K562 (cell line): Measurements from ENCODE around the gene PTPN7. TPM values are rescaled to one million over a fixed set of nuclear protein-coding genes. Genes with fewer than 3 reads are reported as not detected.

ENCODE experiments used
- ATAC-seq: fragments of 200-7000 bp; cut with Tn5 transposase; 3 replicates; pipeline ENCODE4 v1.9.1; 2020; ENCODE audit warnings: moderate library complexity
- BruUV-seq: library from RNA; stranded (reverse); fragments of 400-500 nt; replicated peaks from 2 replicates; lab custom pipeline; 2021; lab: Mats Ljungman, UMichigan
- CTCF ChIA-PET: fragments of 300-600 bp; formaldehyde crosslinking; extraction: SDS; loops from one replicate; lab custom pipeline; 2021; ENCODE audit warnings: low intra/inter-chr PET ratio; lab: Yijun Ruan, JAX
- POLR2A ChIA-PET: fragments of 300-600, 350-650 bp; sonication (Branson Sonifier 250); formaldehyde crosslinking; extraction: SDS; loops from one replicate; lab custom pipeline; 2021; ENCODE audit warnings: antibody characterized with exemption, inconsistent platforms; lab: Yijun Ruan, JAX
- DNase-seq, 4 experiments: peaks; one replicate each; pipeline versions ENCODE4 v3.0.0 to v3.0.0-alpha.2; 2011 to 2018; ENCODE audit warnings: low spot score in 3 of 4, mixed read lengths in 3 of 4; ENCODE audit errors: extremely low read depth in 1 of 4
- FAIRE-seq: peaks from 2 replicates; lab custom pipeline; 2011; peaks lifted over from hg19 to GRCh38; lab: Jason Lieb, UNC
- H2AFZ ChIP-seq: 2 replicates; pipeline ENCODE4 v1.6.0; 2011; ENCODE audit warnings: low read depth, low read length, control low read depth, inconsistent platforms
- H3K27ac ChIP-seq: fragments of 200-600 bp; 3 replicates; pipeline ENCODE4 v1.8.0; 2011; ENCODE audit warnings: low read depth, mild to moderate bottlenecking, control low read depth, inconsistent platforms, low read length, moderate library complexity, mixed read lengths; ENCODE audit errors: extremely low read depth
- H3K27me3 ChIP-seq, 2 experiments: fragments of 300-600 bp in 1 of 2; 2 replicates in 1 of 2; 3 replicates in 1 of 2; pipeline versions ENCODE4 v1.6.0 to v1.8.0; 2011; ENCODE audit warnings: inconsistent platforms in 2 of 2, low read length in 2 of 2, mild to moderate bottlenecking in 1 of 2, mixed read lengths in 1 of 2, moderate library complexity in 1 of 2; ENCODE audit not compliant: control insufficient read depth in 2 of 2, insufficient read depth in 2 of 2
- H3K36me3 ChIP-seq: fragments of 300-600 bp; 3 replicates; pipeline ENCODE4 v1.8.0; 2011; ENCODE audit warnings: mild to moderate bottlenecking, low read length, inconsistent platforms; ENCODE audit not compliant: control insufficient read depth, insufficient read depth
- H3K4me1 ChIP-seq, 2 experiments: fragments of 200-600 bp in 1 of 2; replicated peaks in 1 of 2; 2 replicates in 1 of 2; 3 replicates in 1 of 2; pipeline versions ENCODE4 v1.5.1 to v1.8.0; 2011; ENCODE audit warnings: inconsistent platforms in 2 of 2, low read length in 2 of 2, mild to moderate bottlenecking in 1 of 2, mixed read lengths in 1 of 2, moderate library complexity in 1 of 2; ENCODE audit not compliant: control insufficient read depth in 2 of 2, insufficient read depth in 2 of 2
- H3K4me2 ChIP-seq: 2 replicates; pipeline ENCODE4 v1.6.1; 2011; ENCODE audit warnings: low read length, control low read depth, inconsistent platforms, mixed read lengths; ENCODE audit not compliant: insufficient read depth
- H3K4me3 ChIP-seq: fragments of 200-600 bp; sonication (generic), shearing (Covaris generic); 2 replicates; pipeline ENCODE4 v1.5.1; 2016; ENCODE audit warnings: control low read depth, inconsistent platforms
- H3K79me2 ChIP-seq: fragments of 200-600 bp; 3 replicates; pipeline ENCODE4 v1.8.0; 2011; ENCODE audit warnings: low read length, inconsistent platforms; ENCODE audit not compliant: control insufficient read depth, insufficient read depth
- H3K9ac ChIP-seq, 2 experiments: 2 replicates each; pipeline versions ENCODE4 v1.6.0 to v1.6.1; 2011; ENCODE audit warnings: low read depth in 2 of 2, low read length in 2 of 2, control low read depth in 1 of 2, inconsistent platforms in 1 of 2, mild to moderate bottlenecking in 1 of 2, mixed read lengths in 1 of 2; ENCODE audit not compliant: insufficient read depth in 1 of 2
- H3K9me1 ChIP-seq: one replicate; pipeline ENCODE4 v1.6.0; 2011; ENCODE audit warnings: inconsistent platforms, mild to moderate bottlenecking, low read length, moderate library complexity; ENCODE audit not compliant: control insufficient read depth, insufficient read depth
- H3K9me3 ChIP-seq: replicated peaks from 2 replicates; pipeline ENCODE4 v1.5.1; 2011; ENCODE audit warnings: low read depth, low read length, inconsistent platforms; ENCODE audit not compliant: control insufficient read depth, insufficient read depth
- H4K20me1 ChIP-seq: replicated peaks from 2 replicates; pipeline ENCODE4 v1.6.1; 2011; ENCODE audit warnings: low read length, inconsistent platforms, mixed read lengths; ENCODE audit not compliant: control insufficient read depth, insufficient read depth
- BRD4 ChIP-seq: fragments of 200-600 bp; sonication (generic); IDR thresholded peaks from 2 replicates; pipeline ENCODE4 v1.6.1; 2017; ENCODE audit warnings: inconsistent platforms
- C11orf30 ChIP-seq: fragments of 450-650 bp; IDR thresholded peaks from 2 replicates; pipeline ENCODE4 v1.6.1; 2016; ENCODE audit warnings: low read depth, mild to moderate bottlenecking
- CBX3 ChIP-seq, 2 experiments: IDR thresholded peaks; 1 replicate in 1 of 2; 2 replicates in 1 of 2; pipeline ENCODE4 v1.6.1; 2012; ENCODE audit warnings: inconsistent platforms in 2 of 2, low read length in 2 of 2, borderline replicate concordance in 1 of 2, control low read depth in 1 of 2
- CSDE1 ChIP-seq, 2 experiments: fragments of 450-650 bp; IDR thresholded peaks; 2 replicates each; pipeline ENCODE4 v1.6.1; 2016; ENCODE audit warnings: mild to moderate bottlenecking in 1 of 2
- DACH1 ChIP-seq: fragments of 450-650 bp; IDR thresholded peaks from 2 replicates; pipeline ENCODE4 v1.6.1; 2018; ENCODE audit not compliant: partially characterized antibody
- HMGN3 ChIP-seq: IDR thresholded peaks from 2 replicates; pipeline ENCODE4 v1.6.1; 2011; ENCODE audit warnings: borderline replicate concordance, low read depth, mild to moderate bottlenecking, mixed read lengths, low read length; ENCODE audit not compliant: insufficient read length; ENCODE audit errors: extremely low read depth
- MCM2 ChIP-seq: fragments of 450-650 bp; IDR thresholded peaks from 2 replicates; pipeline ENCODE4 v1.6.1; 2017; ENCODE audit warnings: low read depth, mild to moderate bottlenecking
- MEF2D ChIP-seq: conservative IDR thresholded peaks from 2 replicates; pipeline ENCODE4 v1.6.1; 2016; ENCODE audit warnings: low read depth, missing genetic modification characterization, missing compliant biosample characterization
- PHTF2 ChIP-seq: fragments of 250-450 bp; sonication (Bioruptor Pico); IDR thresholded peaks from 2 replicates; pipeline ENCODE4 v1.5.0; 2021; ENCODE audit warnings: mild to moderate bottlenecking
- TAF9B ChIP-seq: fragments of 450-650 bp; IDR thresholded peaks from 2 replicates; pipeline ENCODE4 v1.6.1; 2018; ENCODE audit warnings: mild to moderate bottlenecking; ENCODE audit not compliant: partially characterized antibody
- XRCC5 ChIP-seq: fragments of 200-400 bp; formaldehyde crosslinking; IDR thresholded peaks from 2 replicates; pipeline ENCODE4 v1.6.1; 2017; ENCODE audit warnings: low read depth, mild to moderate bottlenecking, low read length
- ZKSCAN3 ChIP-seq: fragments of 250-450 bp; sonication (Bioruptor Pico); IDR thresholded peaks from 2 replicates; pipeline ENCODE4 v1.4.0; 2020
- ZNF174 ChIP-seq: fragments of 250-450 bp; sonication (Bioruptor Pico); IDR thresholded peaks from 2 replicates; pipeline ENCODE4 v1.4.0; 2020; ENCODE audit warnings: mild to moderate bottlenecking
- ZNF445 ChIP-seq: fragments of 250-450 bp; sonication (Bioruptor Pico); IDR thresholded peaks from 2 replicates; pipeline ENCODE4 v1.4.0; 2020; ENCODE audit warnings: low read depth, mild to moderate bottlenecking, moderate library complexity
- ZNF76 ChIP-seq: fragments of 250-450 bp; sonication (Bioruptor Pico); IDR thresholded peaks from 2 replicates; pipeline ENCODE4 v1.4.0; 2020; ENCODE audit warnings: mild to moderate bottlenecking, moderate library complexity, borderline replicate concordance
- WGBS: fragments of 100-300 bp; shearing (Covaris generic); methylation state at CpG from one replicate; pipeline ENCODE4 v1.1.6; 2016; ENCODE audit warnings: low coverage, mixed read lengths; ENCODE audit not compliant: insufficient coverage; ENCODE audit errors: missing lambda C conversion rate; 5-methylcytosine and 5-hydroxymethylcytosine counted together
- in situ Hi-C: fragments of 300-500 bp; cut with MboI; formaldehyde crosslinking; loops from 4 replicates; pipeline ENCODE4 v1.15.0; 2018; ENCODE audit warnings: inconsistent platforms, mixed read lengths
- intact Hi-C: fragments of 100-400 bp; cut with micrococcal nuclease; formaldehyde crosslinking; loops from 2 replicates; pipeline ENCODE4 v1.14.2; 2022
- polyA plus RNA-seq, 8 experiments: library from polyadenylated mRNA; depleted of rRNA in 4 of 8; stranded (reverse) in 5 of 8; unstranded in 3 of 8; fragments of >200 nt; fragmentation: Nextera tagmentation in 2 of 8; fragmentation: Illumina TruSeq in 1 of 8; extraction: Ambion mirVana in 2 of 8; extraction: Trizol in 1 of 8; gene quantifications; 2 replicates each; pipeline versions ENCODE4 v1.2.1 to v1.2.3, GENCODE V29; 2011 to 2014; ENCODE audit warnings: inconsistent platforms in 1 of 8, missing spikeins in 1 of 8
- total RNA-seq, 7 experiments: library from RNA; depleted of rRNA in 6 of 7; stranded (reverse); fragments of >200 nt in 6 of 7; fragmentation: Illumina TruSeq in 2 of 7; extraction: Trizol in 2 of 7; gene quantifications; 2 replicates each; pipeline versions ENCODE4 v1.2.1 to v1.2.3, GENCODE V29; 2011 to 2021; ENCODE audit warnings: low replicate concordance in 1 of 7
- TF ChIP-seq, protein P1 (sequence below): fragments of 450-650 bp; IDR thresholded peaks from 2 replicates; pipeline ENCODE4 v1.6.1; 2018; ENCODE audit warnings: mild to moderate bottlenecking, low read depth; ENCODE audit not compliant: partially characterized antibody

The PTPN7 gene
- total and polyA plus RNA-seq, 9 of the 15 experiments (the other 6 are each of a cell fraction or from before 2014, with no cell fraction given) = 18.7 to 144 (median 120) TPM

DNA sequence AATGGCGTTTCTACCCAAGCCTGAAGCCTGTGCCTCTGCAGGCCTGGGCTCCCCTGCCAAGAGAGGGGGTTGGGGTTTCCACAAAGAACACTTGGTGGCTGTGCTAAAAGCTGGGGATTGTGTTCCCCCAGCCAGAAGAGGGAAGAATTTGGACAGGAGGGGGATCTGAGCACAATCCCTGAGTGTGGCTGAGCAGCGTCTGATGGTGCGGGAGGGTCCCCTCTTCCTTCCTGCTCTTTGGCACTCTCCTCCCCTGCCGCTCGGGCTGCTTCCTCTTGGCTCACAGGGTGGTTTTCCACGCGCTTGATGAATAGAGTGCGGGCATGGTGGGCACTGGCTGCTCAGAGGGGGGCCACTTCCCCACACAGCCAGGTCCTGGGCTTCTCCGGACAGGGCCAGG lies 34.0 kb downstream of the PTPN7 start:
- H3K36me3 ChIP-seq = no peaks in the 10 kb centered on the region
- no peak overlapping the region for H2AFZ ChIP-seq
- no peaks in the 10 kb centered on the region for H3K9me1 ChIP-seq
- intact Hi-C loops = no loop called here
- TF ChIP-seq PHTF2 (CRISPR knock-in tag) = no peak
- TF ChIP-seq C11orf30 = no peak
- TF ChIP-seq CBX3 (IDR thresholded peaks at IDR 0.05; ENCODE audit: borderline replicate concordance in 1 of 2, low read length in 2 of 2) = no peak
- TF ChIP-seq CSDE1 (IDR thresholded peaks at IDR 0.05) = no peak
- no peak for TF ChIP-seq TAF9B
- TF ChIP-seq, all 486 proteins: peak for 0
- ChIA-PET POLR2A (interaction anchor here (2.0 kb wide), 1 partner anchor 9 kb away, joined by 6 read pairs; no protein-coding TSS in a partner anchor), CTCF (no interaction called here)
- H3K27ac ChIP-seq = no peak overlapping the region
- BruUV-seq = no TSS peak
- ATAC-seq (no peak), DNase-seq (no peak), FAIRE-seq (no peak)
- no peak overlapping the region for H3K9ac ChIP-seq
- WGBS = 13% methylated on average over 8 of the region's 9 CpGs
- H3K4me2 ChIP-seq = no peak overlapping the region
- peaks cover 12% of the 10 kb centered on the region; the same call in 1 of the 2 replicates for H4K20me1 ChIP-seq
- H3K4me3 ChIP-seq = no peak overlapping the region
- H3K4me1 ChIP-seq = peaks cover 0 to 25% of the 10 kb centered on the region in 2 experiments; a peak in 2 of 5 replicates
- no peaks in the 10 kb centered on the region for H3K9me3 ChIP-seq
- H3K27me3 ChIP-seq = peaks cover 34 to 71% of the 10 kb centered on the region in 2 experiments
- H3K79me2 ChIP-seq = no peaks in the 10 kb centered on the region
- in situ Hi-C loops = no loop called here

DNA sequence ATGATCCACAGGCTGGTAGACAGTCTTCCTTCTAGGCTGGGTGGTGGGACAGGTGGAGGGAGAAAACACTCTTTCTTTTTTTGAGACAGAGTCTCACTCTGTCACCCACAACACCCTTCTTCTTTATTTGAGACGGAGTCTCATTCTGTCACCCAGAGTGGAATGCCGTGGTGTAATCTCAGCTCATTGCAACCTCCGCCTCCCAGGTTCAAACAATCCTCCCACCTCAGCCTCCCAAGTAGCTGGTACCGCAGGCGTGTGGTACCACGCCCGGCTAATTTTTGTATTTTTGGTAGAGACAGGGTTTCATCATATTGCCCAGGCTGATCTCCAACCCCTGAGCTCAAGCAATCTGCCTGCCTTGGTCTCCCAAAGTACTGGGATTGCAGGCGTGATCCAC lies 34.8 kb downstream of the PTPN7 start:
- WGBS = 4% methylated on average over 8 of the region's 8 CpGs
- CTCF ChIA-PET = no interaction called here
- intact Hi-C loops = no loop called here
- H3K4me2 ChIP-seq = no peak overlapping the region
- H3K27me3 ChIP-seq = peaks cover 38 to 77% of the 10 kb centered on the region in 2 experiments
- no peak for TF ChIP-seq MCM2
- TF ChIP-seq, protein P1, sequence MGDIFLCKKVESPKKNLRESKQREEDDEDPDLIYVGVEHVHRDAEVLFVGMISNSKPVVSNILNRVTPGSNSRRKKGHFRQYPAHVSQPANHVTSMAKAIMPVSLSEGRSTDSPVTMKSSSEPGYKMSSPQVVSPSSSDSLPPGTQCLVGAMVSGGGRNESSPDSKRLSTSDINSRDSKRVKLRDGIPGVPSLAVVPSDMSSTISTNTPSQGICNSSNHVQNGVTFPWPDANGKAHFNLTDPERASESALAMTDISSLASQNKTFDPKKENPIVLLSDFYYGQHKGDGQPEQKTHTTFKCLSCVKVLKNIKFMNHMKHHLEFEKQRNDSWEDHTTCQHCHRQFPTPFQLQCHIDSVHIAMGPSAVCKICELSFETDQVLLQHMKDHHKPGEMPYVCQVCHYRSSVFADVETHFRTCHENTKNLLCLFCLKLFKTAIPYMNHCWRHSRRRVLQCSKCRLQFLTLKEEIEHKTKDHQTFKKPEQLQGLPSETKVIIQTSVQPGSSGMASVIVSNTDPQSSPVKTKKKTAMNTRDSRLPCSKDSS = no peak
- no peak for TF ChIP-seq ZNF445 (CRISPR knock-in tag)
- no peak for TF ChIP-seq BRD4
- TF ChIP-seq DACH1 = no peak
- no peak for TF ChIP-seq XRCC5
- no peak for TF ChIP-seq HMGN3
- no peak for TF ChIP-seq ZNF174 (CRISPR knock-in tag)
- TF ChIP-seq MEF2D = no peak
- TF ChIP-seq ZKSCAN3 (CRISPR knock-in tag) = no peak
- TF ChIP-seq ZNF76 (CRISPR knock-in tag) = no peak
- in situ Hi-C loops = no loop called here
- H3K27ac ChIP-seq = no peak overlapping the region
- H3K79me2 ChIP-seq = no peaks in the 10 kb centered on the region
- H2AFZ ChIP-seq = no peak overlapping the region
- ATAC-seq = no peak
- peaks cover 13% of the 10 kb centered on the region; the same call in 1 of the 2 replicates for H4K20me1 ChIP-seq
- no peak overlapping the region for H3K9ac ChIP-seq
- H3K9me1 ChIP-seq = no peaks in the 10 kb centered on the region
- peaks cover 0 to 22% of the 10 kb centered on the region in 2 experiments; a peak in 2 of 5 replicates for H3K4me1 ChIP-seq
- no peak overlapping the region for H3K4me3 ChIP-seq
- BruUV-seq = no TSS peak
- FAIRE-seq = no peak
- no peaks in the 10 kb centered on the region for H3K9me3 ChIP-seq
- POLR2A ChIA-PET = interaction anchor here (0.7 to 2.0 kb wide), 5 partner anchors 10 to 159 kb away, joined by 3 to 6 read pairs (median 3); no protein-coding TSS in a partner anchor
- H3K36me3 ChIP-seq = no peaks in the 10 kb centered on the region
- DNase-seq = no peak
